Cortex of kidney (tissue), 1 donor: ENCODE data around the gene KRT83.
"Not testable (repeated sequence)": the region's sequence is repeated elsewhere in the genome, so short reads cannot be mapped to it uniquely, and the experiment has no call there.

Source experiments
- DNase-seq: peaks from one replicate; lab custom pipeline; 2025; lab: John Stamatoyannopoulos, UW

The KRT83 gene

DNA sequence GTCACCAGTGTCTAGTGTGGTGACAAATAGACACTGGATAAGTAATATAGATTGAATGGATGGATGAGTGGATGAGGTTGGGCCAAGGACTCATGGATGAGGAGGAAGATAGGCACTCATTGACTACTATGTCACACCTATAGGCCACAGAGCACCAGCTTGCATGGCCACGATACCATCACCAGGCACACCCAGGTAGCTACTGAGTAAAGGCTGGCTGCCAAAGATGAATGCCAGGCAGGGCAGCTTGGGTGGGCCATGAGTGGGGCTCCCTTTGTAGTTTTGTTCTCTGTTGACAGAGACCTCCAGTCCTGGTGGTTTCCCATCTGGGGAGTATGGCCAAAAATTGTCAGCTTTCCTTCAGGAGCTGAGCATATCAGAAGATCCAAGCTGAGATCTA lies 11.2 kb upstream of the KRT83 start:
- no peak for DNase-seq

DNA sequence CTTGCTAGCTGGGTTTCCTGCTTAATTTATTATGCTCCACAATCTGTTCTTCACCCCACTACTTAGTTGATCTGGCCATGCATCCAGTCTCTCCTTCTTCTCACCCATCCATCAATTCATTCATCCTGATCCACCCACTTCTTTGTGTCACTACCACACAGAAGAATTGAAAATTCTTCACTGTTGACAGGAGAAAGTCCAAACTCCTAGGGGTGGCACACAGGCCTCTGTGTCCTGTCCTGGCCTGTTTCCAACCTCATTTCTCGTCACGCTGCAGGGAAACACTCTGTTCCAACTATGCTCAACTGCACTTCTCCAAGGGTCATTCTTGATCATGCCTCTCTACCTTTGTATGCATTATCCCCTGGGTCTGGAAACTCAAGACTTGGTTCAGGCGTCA lies 10.6 kb upstream of the KRT83 start:
- no peak for DNase-seq

DNA sequence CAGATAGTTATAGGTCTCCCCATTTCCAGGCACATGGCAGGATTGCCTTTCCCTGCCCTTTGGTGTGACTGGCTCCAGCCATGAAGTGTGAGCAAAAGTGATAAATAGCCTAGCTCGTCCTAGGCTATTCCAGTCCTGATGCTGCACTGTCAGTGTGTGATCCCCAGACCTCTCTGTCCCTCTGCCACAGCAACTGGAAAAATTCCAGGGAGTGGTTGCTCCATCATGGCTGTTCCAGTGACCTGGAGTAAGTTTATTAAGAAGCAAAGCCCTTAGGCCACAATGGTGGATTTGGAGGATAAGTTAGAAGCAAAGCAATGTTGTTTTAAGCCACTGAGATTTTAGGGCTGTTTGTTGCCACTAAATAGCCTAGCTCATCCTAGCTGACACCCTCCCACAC lies 9.8 kb upstream of the KRT83 start:
- DNase-seq: no peak

DNA sequence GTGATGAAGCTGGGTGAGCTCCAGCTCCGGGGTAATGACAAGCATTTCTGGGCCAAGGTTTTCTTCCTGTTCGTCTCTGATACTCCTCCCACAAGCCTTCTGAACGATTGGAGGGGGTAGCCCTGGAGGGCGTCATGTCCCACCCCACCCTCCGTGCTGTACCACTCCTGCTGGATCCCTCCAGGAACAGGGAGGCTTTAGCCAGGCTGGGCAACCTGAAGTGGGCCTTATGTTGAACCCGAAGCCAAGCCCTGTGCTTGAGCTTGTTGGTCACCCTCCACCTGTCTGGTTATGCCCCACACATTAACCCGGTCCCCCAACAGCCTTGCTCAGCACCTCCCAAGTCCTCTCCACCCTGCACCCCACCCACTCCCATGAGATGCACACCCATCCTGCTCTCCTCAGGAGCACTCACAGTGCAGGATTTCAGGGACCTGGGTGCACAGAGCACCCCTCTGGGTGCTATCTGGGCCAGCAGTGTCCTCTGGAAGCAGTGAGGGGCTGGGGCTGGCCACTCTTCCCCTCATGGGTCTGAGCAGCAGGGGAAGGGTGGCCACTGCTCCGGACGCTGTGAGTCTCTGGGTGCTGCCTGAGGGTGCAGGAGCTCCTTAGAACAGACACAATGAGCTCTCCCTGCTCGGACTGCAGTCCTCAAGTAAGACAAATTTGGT lies 6.8 kb upstream of the KRT83 start:
- no peak for DNase-seq

DNA sequence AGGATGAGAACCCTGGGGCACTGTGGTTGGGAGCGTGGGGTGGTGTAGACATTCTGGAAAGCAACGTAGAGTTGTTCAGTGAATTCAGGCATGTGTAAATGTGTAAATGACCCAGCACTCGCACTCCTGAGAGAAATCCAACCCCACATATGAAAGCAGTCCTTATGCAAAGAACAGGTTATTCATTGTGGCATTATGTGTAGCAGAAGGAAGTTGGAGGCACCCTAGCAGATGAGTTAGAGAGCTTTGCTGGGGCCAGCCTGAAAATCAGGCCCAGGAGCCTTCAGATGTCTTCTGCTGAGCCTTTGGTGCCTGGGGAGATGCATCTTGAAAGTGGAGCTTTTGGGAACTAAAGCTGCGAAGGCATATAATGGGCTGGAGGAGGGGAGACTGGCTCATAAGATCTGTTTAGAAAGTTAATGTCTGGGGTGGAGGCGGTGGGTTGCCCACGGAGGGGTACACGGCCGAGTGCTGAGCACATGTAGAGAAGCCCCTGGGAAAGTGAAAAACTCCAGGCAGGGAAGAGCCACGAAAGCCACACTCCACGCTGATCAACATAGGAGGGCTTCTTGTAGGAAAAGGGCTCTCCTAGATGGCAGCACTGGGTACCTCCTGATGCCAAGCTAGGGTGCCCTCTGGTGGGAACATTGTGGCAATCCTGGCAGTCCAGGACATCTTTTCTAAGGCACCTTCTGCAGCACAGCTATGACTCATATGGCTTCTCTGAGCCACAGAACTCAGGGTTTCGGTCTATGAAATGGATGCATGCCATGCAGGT lies 6.0 kb upstream of the KRT83 start:
- DNase-seq: no peak

DNA sequence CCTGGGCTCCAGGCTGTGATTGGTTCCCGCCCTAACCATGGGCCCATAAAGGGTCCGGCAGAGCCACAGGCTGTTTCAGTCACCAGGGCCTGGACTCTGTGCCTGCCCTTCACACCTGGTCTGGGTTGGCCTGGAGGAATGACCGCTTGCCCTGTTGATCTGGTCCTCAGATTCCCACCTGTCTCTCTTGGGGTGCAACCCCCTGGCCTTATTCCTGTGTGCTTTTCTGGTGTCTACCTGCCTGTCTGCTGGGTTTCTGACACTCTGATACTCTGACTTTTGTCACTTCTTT lies 2.9 kb upstream of the KRT83 start:
- DNase-seq: no peak

DNA sequence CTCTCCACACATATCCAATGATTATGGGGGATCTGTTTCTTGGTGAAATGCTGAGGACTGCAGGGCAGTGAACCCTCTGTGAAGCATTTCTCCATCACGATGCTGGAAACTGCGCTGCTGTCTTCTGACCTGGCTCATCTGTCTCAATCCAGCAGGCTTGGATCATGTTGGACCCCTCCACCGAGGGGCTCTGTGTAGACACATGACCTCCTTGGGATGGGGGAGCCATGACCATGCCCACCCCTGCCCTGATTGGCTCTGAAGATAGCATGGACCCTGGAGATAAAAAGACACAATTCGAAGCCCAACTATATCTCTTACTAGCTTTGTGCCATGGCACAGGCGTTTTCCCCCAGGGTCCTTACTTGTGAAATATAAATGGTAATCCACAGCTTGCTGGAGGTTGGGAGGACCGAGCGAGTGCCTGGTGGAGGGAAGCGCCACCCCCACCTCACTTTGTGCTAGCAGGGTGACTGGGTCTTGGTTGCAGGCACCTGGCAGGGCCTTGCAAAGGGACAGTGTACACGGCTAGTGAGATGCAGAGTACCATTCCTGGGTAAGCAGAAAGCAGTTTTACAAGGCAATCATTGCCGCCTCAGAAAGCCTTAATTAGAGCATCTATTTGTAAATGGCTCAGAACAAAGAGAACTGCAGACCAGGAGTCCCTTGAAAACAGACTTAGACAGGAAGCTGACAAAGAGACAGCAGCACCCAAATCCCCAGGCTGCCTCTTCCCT lies 2.4 kb upstream of the KRT83 start:
- DNase-seq: no peak

DNA sequence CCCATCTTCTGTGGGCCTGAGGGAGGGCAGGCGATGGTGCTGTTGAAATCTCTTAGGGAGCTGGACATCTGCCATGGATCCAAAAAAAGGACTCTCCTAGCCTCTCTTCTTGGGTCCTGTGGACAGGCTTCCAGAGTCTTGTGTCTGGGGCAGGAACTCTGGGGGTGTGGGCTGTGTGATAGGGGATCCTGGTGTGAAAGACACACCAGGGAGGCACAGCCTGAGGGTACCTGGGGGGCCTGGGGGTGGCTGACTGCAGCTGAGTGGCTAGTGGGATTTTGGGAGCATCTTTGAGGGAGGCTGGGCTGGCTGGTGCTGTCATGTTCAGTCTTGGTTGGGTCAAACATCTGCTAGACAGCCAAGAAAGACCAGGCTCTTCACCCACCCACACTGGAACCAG lies 1.8 kb upstream of the KRT83 start:
- no peak for DNase-seq

DNA sequence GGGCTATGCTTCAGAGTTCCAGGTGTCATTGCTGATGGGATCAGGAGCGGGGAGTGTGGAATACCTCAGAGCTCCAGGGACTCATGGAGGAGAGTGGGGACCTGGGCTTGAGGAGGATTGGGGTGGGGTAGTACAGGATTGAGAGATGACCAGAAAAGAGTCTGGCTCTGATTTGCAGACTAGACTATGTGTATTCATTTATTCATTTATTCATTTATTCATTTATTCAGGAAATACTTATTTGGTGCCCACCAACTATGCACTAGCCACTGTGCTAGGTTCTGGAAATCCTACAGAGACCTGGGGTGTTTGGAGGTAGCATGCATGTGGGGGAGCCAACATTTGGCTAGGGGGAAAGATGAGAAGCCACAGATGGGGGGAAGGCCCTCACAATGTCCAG lies 871 bp upstream of the KRT83 start:
- no peak for DNase-seq

DNA sequence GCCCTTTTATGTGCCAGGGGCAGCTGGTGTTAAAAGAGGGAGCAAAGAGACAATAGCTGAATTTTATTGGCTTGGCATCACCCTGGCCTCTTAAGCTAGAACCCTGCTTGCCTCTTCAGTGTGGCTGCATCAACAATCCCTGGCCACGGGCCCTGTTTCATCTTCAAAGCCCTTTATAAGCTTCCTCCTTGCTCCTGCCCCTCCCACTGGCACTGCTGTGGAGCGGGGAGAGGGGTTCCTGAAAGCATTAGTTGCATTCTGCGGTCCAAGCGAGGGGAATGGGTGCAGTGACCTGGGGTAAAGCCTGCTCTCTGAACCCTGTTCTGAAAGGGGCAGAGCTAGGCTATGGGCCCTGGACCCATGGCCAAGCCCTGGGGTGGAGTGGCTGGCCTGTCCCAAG lies 220 bp upstream of the KRT83 start:
- no peak for DNase-seq

DNA sequence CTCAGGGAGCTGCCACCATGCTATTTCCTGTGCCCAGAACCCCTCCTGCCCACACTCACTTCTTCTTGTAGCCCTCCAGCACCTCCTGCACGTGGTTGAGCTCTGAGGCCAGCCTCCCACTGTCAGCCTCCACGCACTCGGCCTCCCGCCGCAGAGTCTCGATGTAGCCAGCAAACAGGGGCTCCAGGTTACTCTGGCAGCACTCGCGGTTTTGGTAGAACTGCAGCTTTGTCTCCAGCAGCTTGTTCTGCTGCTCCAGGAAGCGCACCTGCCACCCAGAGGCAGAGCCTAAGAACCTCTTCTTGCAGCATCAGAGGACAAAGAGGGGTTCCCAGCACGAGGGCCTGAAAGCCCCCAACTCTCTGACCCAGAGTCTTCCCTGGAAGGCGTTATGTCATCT lies 2.1 kb downstream of the KRT83 start:
- no peak for DNase-seq

DNA sequence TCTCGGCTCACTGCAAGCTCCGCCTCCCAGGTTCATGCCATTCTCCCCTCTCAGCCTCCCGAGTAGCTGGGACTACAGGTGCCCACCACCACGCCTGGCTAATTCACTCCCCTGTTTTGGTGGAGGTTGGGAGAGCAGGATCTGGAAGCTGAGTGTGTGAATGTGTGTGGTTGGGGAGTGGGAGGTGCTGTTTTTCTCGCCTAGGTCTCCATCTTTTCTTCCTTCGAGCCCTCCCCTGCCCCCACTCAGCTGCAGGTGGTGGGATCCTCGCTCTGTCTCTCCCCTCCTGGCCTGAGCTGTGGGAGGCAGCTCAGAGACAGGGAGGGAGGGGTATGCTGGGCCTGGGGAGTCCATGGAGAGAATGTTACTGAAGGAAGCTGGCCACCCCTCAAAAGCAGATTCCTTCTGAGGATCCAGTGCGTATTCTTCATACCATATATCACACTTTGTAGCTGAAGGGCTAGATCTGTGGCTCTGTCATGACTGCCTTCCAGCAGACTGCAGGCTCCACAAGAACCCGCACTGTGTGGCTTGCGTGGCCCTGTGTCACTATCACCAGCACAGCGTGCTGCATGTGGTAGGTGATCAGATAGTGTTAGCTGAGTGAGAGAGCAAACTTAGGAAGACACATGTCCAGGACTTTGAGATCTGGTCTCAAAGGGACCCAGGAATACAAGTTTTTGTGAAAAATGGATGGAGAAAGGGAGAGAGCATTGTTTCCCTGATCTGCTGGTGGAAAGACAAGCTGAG lies 2.8 kb downstream of the KRT83 start:
- DNase-seq: no peak

DNA sequence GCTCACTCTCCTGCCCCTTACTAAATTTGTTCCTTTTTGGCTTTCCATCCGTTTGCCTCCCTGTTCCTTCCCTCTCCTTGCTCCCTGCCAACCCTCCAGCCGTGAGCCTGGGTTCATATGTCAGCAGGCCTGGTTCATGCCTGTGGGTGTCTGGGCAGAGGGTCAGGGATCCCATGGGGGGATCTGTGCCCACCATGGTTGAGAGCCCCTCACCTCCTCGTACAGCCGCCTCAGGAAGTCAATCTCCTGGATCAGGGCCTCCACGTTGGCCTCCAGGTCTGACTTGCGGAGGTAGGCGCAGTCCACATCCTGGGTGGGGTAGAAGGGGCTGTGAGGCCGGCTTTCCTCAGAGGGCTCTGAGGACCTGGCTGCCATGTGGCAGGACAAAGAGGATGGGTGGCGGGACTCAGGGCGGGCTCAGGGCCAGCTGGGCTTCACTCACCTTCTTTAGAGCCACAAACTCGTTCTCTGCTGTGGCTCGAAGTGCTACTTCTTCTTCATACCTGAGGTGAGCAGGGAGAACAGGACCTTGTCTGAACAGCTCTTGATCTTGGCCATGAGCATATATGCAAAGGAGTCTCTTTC lies 3.6 kb downstream of the KRT83 start:
- no peak for DNase-seq

DNA sequence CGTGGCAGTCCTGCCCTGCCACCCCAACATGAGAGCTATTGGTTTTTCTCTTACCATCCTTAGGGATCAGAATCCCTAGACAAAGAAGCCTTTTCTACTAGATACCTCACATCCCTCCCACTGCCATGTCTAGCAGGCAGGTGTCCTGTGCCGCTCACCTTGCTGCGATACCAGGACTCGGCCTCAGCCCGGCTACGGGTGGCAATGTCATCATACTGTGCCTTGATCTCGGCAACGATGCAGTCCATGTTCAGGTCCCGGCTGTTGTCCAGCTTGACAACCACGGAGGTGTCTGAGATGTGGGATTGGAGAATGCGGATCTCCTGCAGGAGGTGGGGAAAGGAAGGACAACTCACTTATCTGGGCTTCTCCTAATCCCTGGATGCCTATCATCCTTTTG lies 4.5 kb downstream of the KRT83 start:
- no peak for DNase-seq

DNA sequence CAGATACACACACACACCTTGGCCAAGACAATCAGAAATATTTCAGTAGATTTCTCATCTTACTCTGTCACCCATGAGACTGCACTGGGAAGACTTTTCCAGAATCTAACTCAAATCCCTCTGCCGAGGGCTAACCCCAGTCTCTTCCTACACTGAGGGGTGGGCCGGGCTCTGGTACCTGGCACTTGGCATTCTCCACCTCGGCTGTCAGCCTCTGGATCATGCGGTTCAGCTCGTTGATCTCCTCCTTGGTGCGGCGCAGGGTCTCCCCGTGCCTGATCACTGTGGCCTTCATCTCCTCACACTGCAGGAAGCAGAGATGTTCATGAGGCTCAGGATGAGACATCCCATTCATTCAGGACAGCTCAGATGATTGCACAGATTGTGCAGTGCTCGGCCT lies 4.9 kb downstream of the KRT83 start:
- no peak for DNase-seq

DNA sequence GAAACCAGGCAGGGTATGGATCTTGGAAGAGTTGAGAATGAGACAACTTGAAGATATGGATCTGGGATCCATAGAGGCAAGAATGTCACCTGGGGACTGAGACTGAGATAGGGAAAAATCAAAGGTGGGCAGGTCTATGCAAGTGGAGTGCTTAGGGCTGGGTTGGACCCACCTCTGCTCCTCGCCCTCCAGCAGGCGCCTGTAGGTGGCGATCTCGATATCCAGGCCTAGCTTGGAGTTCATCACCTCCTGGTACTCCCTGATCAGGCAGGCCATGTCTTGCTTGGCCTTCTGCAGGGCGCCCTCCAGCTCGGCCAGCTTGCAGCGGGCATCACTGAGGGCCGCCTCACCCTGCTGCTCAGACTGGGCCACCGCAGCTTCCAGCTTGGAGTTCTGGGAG lies 5.5 kb downstream of the KRT83 start:
- not testable (repeated sequence) for DNase-seq

DNA sequence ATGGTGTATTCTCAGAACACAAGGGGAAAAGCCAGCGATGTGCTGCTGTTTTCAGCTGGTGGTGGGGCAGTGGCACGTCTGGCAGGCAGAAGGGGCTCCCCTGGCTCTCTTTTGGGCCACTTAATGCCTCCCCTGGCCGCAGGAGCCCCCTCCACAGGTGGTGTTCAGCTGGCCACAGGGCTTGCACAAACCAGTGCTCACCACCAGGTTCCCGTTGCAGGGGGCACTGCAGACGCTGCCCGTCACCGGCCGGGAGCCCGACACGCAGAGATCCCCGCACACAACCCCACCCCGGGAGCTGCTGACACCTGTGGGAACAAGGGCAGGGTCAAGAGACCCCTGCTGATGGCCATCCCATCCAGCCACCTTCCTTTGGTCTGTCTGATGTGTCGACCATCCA lies 6.7 kb downstream of the KRT83 start:
- no peak for DNase-seq

DNA sequence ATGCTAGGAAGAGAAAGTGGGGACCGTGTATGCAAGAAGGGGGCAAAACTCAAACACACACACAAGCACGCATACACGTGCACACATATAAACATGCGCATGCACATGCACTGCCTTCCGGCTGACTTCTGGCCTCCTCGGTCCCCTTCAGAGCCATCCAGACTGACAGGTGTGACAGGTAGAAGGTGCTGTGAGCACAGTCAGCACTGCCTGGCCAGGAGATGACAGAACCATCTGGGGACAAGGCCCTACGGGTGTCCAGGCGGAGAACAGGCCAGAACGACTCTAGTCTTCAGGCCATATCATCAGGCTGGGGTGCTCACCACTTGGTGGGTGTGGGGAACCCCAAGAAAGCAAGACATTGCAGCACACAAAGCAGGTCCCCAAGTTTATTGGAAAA lies 7.3 kb downstream of the KRT83 start:
- DNase-seq: no peak

DNA sequence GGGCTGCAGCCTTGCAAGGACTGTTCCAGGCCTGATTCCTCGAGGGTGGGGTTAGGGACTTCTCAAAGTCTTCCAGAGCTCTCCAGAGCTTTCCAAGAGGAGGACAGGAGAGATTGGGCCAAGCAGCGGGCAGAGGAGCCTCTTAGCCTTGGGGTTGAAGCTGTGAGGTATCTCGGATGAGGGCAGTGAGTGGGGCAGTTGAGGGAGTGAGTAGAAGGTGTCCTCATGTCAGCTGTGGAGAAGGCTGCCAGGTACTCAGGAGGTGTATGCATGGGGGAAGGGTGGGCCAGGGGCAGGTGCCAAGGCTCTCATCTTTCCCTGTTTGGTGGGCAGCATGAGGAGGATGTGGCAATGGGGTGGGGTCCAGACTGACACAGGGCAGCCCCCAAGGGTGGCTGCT lies 7.7 kb downstream of the KRT83 start:
- DNase-seq: no peak

DNA sequence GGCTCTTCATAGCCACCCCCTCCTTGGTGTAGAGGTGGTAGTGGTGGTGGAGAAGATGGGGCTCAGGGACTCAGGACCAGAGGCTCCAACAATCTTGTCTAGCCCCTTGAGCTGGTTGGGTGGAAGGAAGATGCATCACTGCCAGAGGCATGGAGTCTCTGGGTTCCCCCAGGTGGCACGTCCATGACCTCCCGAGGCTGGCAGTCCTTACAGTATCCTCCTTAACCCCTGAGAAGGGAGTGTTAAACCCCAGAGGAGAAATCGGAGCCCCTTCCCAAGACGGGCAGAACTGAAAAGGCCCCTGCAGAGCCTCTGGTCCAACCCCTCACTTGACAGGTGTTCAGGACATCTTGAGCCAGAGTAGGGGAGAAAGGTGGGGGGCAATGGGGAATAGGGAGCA lies 9.1 kb downstream of the KRT83 start:
- DNase-seq: no peak

DNA sequence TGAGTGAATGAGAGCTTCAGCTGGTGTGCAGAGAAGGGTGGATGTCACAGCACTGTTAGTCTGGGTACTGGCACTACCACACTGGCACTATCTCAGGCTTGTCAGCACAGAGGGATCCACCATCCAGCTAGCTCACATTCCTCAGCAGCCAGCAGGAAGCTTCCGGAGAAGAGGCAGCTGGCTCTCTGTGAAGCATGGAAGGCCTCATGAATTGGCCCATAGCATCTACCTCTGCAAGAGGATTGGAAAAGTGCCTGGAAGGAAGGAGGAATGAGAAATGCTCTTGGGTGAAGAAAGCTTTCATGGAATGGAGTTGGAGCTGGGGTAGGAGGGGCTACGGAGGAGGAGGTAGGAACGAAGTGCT lies 9.9 kb downstream of the KRT83 start:
- no peak for DNase-seq

DNA sequence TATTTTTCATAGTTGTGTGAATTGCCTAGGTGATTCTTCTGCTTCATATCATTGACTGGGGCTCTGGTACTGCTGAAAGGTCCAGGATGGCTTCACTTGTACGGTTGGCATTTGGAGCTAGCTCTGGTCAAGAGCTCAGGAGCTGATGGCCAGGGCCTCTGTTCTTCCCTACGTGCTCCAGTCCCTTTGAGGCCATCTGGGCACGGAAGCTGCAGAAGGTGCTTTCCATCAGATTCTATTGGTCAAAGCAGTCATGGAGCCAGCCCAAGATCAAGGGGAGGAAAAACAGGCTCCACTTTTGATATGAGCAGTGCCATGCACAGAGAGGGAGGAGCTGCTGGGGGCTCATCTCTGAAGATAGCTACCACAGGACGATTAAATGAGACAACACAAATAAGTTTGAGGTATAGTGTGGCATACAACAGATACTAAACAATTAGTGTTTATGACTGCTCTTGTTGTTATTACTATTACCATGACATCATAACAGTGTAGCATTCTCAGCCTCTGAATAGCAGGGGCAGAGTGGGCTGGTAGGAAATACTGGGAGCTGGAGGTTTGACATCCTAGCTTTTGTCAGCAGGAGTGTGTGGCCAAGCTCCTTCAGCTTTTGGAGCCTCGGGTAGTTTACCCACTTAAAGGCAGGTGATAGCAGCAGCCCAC lies 10.4 kb downstream of the KRT83 start:
- DNase-seq: no peak
